ENCODE data around the gene DUOXA2.

Gene DUOXA2

GRCh38 chr15:45151998-45152828 is 38.1 kb downstream of the DUOXA2 start:
- H3K36me3 ChIP-seq (ENCODE audit: control insufficient read depth in 2 of 2, insufficient read depth in 1 of 2, low read length in 2 of 2) = no peaks in the 10 kb centered on the region

GRCh38 chr15:45155739-45156138 is 41.6 kb downstream of the DUOXA2 start:
- Histone ChIP-seq H3K36me3 (ENCODE audit: control insufficient read depth in 2 of 2, insufficient read depth in 1 of 2, low read length in 2 of 2) (no peaks in the 10 kb centered on the region), H3K4me1 (ENCODE audit: control insufficient read depth, insufficient read depth, low read length) (no peaks in the 10 kb centered on the region), H3K9me3 (ENCODE audit: control insufficient read depth, insufficient read depth, low read depth, low read length) (no peaks in the 10 kb centered on the region), H3K4me3 (ENCODE audit: low read depth, low read length) (no peak overlapping the region), H3K27ac (ENCODE audit: extremely low read depth, low read depth, low read length) (no peak overlapping the region)
- POLR2A ChIA-PET = no interaction called here
- CTCF ChIA-PET = interaction anchor here (0.6 to 0.8 kb wide), 2 partner anchors 29 to 37 kb away, joined by 3 to 4 read pairs; no protein-coding TSS in a partner anchor
- no peak for TF ChIP-seq PATZ1 (tag by site-specific recombination; IDR thresholded peaks at IDR 0.05)
- TF ChIP-seq ZNF558 (tag by site-specific recombination; IDR thresholded peaks at IDR 0.05) = no peak
- no peak for TF ChIP-seq ZNF114 (tag by site-specific recombination; IDR thresholded peaks at IDR 0.05)
- TF ChIP-seq ZNF776 (tag by site-specific recombination; IDR thresholded peaks at IDR 0.05; ENCODE audit: borderline replicate concordance) = no peak
- TF ChIP-seq RBAK (tag by site-specific recombination; IDR thresholded peaks at IDR 0.05) = no peak
- TF ChIP-seq ZNF600 (tag by site-specific recombination; IDR thresholded peaks at IDR 0.05) = no peak
- TF ChIP-seq ZNF549 (tag by site-specific recombination; IDR thresholded peaks at IDR 0.05) = no peak
- no peak for TF ChIP-seq ZNF518A (tag by site-specific recombination; conservative IDR thresholded peaks at IDR 0.05; ENCODE audit: low read depth)
- no peak for TF ChIP-seq ZNF350 (tag by site-specific recombination; IDR thresholded peaks at IDR 0.05)
- no peak for TF ChIP-seq ZNF423 (tag by site-specific recombination; IDR thresholded peaks at IDR 0.05)
- no peak for TF ChIP-seq ZNF26 (tag by site-specific recombination; IDR thresholded peaks at IDR 0.05)
- no peak for TF ChIP-seq KLF1 (tag by site-specific recombination; IDR thresholded peaks at IDR 0.05)
- TF ChIP-seq KLF17 (tag by site-specific recombination; IDR thresholded peaks at IDR 0.05) = no peak
- TF ChIP-seq ZXDB (tag by site-specific recombination; IDR thresholded peaks at IDR 0.05) = no peak
- no peak for TF ChIP-seq ZNF2 (tag by site-specific recombination; IDR thresholded peaks at IDR 0.05)

More at GRCh38 chr15:45151998-45152828, 38.1 kb downstream of the DUOXA2 start:
- no peaks in the 10 kb centered on the region for H3K4me1 ChIP-seq (ENCODE audit: control insufficient read depth, insufficient read depth, low read length)
- CTCF ChIA-PET = no interaction called here
- POLR2A ChIA-PET = interaction anchor here (0.7 kb wide), 1 partner anchor 9 kb away, joined by 12 read pairs; no protein-coding TSS in a partner anchor
- no peaks in the 10 kb centered on the region for H3K9me3 ChIP-seq (ENCODE audit: control insufficient read depth, insufficient read depth, low read depth, low read length)
- H3K4me3 ChIP-seq (ENCODE audit: low read depth, low read length) = no peak overlapping the region
- H3K27ac ChIP-seq (ENCODE audit: extremely low read depth, low read depth, low read length) = no peak overlapping the region
- TF ChIP-seq ZNF335 (tag by site-specific recombination; conservative IDR thresholded peaks at IDR 0.05) (no peak), ZNF416 (tag by site-specific recombination; IDR thresholded peaks at IDR 0.05) (no peak), ZXDB (tag by site-specific recombination; IDR thresholded peaks at IDR 0.05) (no peak), KLF10 (tag by site-specific recombination; IDR thresholded peaks at IDR 0.05) (no peak), ZNF785 (tag by site-specific recombination; IDR thresholded peaks at IDR 0.05) (no peak), EGR2 (tag by site-specific recombination; IDR thresholded peaks at IDR 0.05; ENCODE audit: low read depth) (no peak), AEBP2 (tag by site-specific recombination; IDR thresholded peaks at IDR 0.05; ENCODE audit: borderline replicate concordance) (no peak), ZNF433 (tag by site-specific recombination; IDR thresholded peaks at IDR 0.05; ENCODE audit: low read depth) (no peak), ZFP3 (tag by site-specific recombination; IDR thresholded peaks at IDR 0.05; ENCODE audit: low read depth) (no peak), ZNF600 (tag by site-specific recombination; IDR thresholded peaks at IDR 0.05) (no peak)

All from HEK293 (cell line).